ENCODE data around the gene KRTAP5-11.
"Not testable (repeated sequence)": the region's sequence is repeated elsewhere in the genome, so short reads cannot be mapped to it uniquely, and the experiment has no call there.

GRCh38 chr11:71540521-71541304 lies 42.0 kb downstream of the KRTAP5-11 start:
- TF ChIP-seq, protein P1, sequence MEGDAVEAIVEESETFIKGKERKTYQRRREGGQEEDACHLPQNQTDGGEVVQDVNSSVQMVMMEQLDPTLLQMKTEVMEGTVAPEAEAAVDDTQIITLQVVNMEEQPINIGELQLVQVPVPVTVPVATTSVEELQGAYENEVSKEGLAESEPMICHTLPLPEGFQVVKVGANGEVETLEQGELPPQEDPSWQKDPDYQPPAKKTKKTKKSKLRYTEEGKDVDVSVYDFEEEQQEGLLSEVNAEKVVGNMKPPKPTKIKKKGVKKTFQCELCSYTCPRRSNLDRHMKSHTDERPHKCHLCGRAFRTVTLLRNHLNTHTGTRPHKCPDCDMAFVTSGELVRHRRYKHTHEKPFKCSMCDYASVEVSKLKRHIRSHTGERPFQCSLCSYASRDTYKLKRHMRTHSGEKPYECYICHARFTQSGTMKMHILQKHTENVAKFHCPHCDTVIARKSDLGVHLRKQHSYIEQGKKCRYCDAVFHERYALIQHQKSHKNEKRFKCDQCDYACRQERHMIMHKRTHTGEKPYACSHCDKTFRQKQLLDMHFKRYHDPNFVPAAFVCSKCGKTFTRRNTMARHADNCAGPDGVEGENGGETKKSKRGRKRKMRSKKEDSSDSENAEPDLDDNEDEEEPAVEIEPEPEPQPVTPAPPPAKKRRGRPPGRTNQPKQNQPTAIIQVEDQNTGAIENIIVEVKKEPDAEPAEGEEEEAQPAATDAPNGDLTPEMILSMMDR (conservative IDR thresholded peaks at IDR 0.05; ENCODE audit: low read length) = not testable (repeated sequence)
- not testable (repeated sequence) for TF ChIP-seq EZH2phosphoT487 (IDR thresholded peaks at IDR 0.05; ENCODE audit: borderline replicate concordance, low read depth, low read length)
